SK-N-SH treated with all-trans-retinoic acid at 6 μM for 48 hours (cell line): ENCODE data around the gene AKAP8L.

Experiments used
- BACH2 ChIP-seq: fragments of 250-450 bp; sonication (Bioruptor Pico); IDR thresholded peaks from 2 replicates; pipeline ENCODE4 v1.9.0; 2021; ENCODE audit warnings: mild to moderate bottlenecking, borderline replicate concordance
- CREB5 ChIP-seq: fragments of 250-450 bp; sonication (Bioruptor Pico); IDR thresholded peaks from 2 replicates; pipeline ENCODE4 v1.5.1; 2020; ENCODE audit warnings: low read depth, mild to moderate bottlenecking, moderate library complexity
- CSDC2 ChIP-seq: fragments of 250-450 bp; sonication (Bioruptor Pico); IDR thresholded peaks from 2 replicates; pipeline ENCODE4 v1.5.0; 2020; ENCODE audit warnings: mild to moderate bottlenecking, moderate library complexity
- ESRRG ChIP-seq: fragments of 250-450 bp; sonication (Bioruptor Pico); IDR thresholded peaks from 2 replicates; pipeline ENCODE4 v1.6.1; 2021; ENCODE audit warnings: mild to moderate bottlenecking
- ISL1 ChIP-seq: fragments of 250-450 bp; sonication (Bioruptor Pico); IDR thresholded peaks from 2 replicates; pipeline ENCODE4 v2.1.2; 2022; ENCODE audit warnings: mild to moderate bottlenecking, moderate library complexity
- RARB ChIP-seq: fragments of 250-450 bp; sonication (Bioruptor Pico); IDR thresholded peaks from 2 replicates; pipeline ENCODE4 v1.8.0; 2021; ENCODE audit warnings: mild to moderate bottlenecking, moderate library complexity
- SNAI2 ChIP-seq: fragments of 250-450 bp; sonication (Bioruptor Pico); IDR thresholded peaks from 2 replicates; pipeline ENCODE4 v1.5.0; 2020; ENCODE audit warnings: mild to moderate bottlenecking, moderate library complexity
- TCF4 ChIP-seq: fragments of 250-450 bp; sonication (Bioruptor Pico); IDR thresholded peaks from 2 replicates; pipeline ENCODE4 v1.8.0; 2021; ENCODE audit warnings: mild to moderate bottlenecking, moderate library complexity, borderline replicate concordance
- TOX ChIP-seq: fragments of 250-450 bp; sonication (Bioruptor Pico); IDR thresholded peaks from 2 replicates; pipeline ENCODE4 v1.8.0; 2021; ENCODE audit warnings: mild to moderate bottlenecking, moderate library complexity, borderline replicate concordance
- ZFP30 ChIP-seq: fragments of 450-650 bp; formaldehyde crosslinking; IDR thresholded peaks from 2 replicates; pipeline ENCODE4 v1.5.0; 2022; ENCODE audit warnings: mild to moderate bottlenecking, moderate library complexity
- ZNF565 ChIP-seq: fragments of 450-650 bp; formaldehyde crosslinking; conservative IDR thresholded peaks from 2 replicates; pipeline ENCODE4 v1.5.0; 2020; ENCODE audit warnings: low read depth, mild to moderate bottlenecking, moderate library complexity
- ZNF8 ChIP-seq: fragments of 450-650 bp; formaldehyde crosslinking; IDR thresholded peaks from 2 replicates; pipeline ENCODE4 v1.5.0; 2020; ENCODE audit warnings: mild to moderate bottlenecking, moderate library complexity

DNA sequence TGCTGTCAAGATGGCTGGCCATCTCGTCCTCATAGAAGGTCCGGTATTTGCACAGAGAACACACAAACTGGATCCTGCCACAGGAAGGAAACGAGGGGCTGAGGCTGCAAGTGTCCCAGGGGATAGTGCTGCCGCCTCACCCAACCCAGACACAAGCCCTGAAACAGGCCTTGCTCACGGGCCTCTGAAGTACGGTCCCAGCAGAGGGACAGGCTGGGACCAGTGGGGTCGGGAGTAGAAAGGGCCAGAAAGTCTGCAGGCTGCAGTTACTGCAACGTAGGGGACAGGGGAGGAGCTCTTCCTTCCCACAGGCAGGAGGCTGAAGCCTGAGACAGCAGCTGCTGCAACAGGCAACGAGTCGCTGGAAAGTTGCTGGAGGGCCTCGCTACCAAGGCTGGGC, 21.0 kb downstream of the AKAP8L start:
- TF ChIP-seq ISL1 (CRISPR knock-in tag) (no peak), CREB5 (CRISPR knock-in tag) (no peak), ZNF565 (CRISPR knock-in tag) (no peak), RARB (CRISPR knock-in tag) (no peak), BACH2 (no peak), ZNF8 (CRISPR knock-in tag) (no peak), ZFP30 (CRISPR knock-in tag) (no peak), TOX (CRISPR knock-in tag) (no peak), SNAI2 (CRISPR knock-in tag) (no peak), CSDC2 (CRISPR knock-in tag) (no peak), TCF4 (CRISPR knock-in tag) (no peak), ESRRG (CRISPR knock-in tag) (no peak)
